CD8-positive, alpha-beta memory T cell (primary cell): ENCODE results near the gene TGFBI. TPM values are rescaled to one million over a fixed set of nuclear protein-coding genes. Genes with fewer than 3 reads are reported as not detected.

Experiments used
- CTCF ChIA-PET: fragments of 350-600 bp; sonication (Branson Sonifier 250); formaldehyde crosslinking; loops from one replicate; lab custom pipeline; 2021; ENCODE audit warnings: antibody characterized with exemption; lab: Charles Lee
- POLR2A ChIA-PET: fragments of 350-600 bp; sonication (Branson Sonifier 250); formaldehyde crosslinking; loops from one replicate; lab custom pipeline; 2021; ENCODE audit warnings: antibody characterized with exemption; lab: Charles Lee
- DNase-seq, 5 donors: peaks; one replicate each; pipeline versions ENCODE4 v3.0.0 to v3.0.0-alpha.2; 2020 to 2022; ENCODE audit warnings: mixed read lengths in 1 of 5
- H3K27ac ChIP-seq: one replicate; pipeline ENCODE4 v1.7.0; 2013; ENCODE audit warnings: low read depth, mild to moderate bottlenecking, low read length, moderate library complexity
- H3K27me3 ChIP-seq: 2 replicates; pipeline ENCODE4 v1.7.0; 2013; ENCODE audit warnings: low read length, mild to moderate bottlenecking; ENCODE audit not compliant: insufficient read depth, poor library complexity, severe bottlenecking
- H3K36me3 ChIP-seq: 2 replicates; pipeline ENCODE4 v1.7.0; 2013; ENCODE audit warnings: mild to moderate bottlenecking, low read length, moderate library complexity; ENCODE audit not compliant: insufficient read depth
- H3K4me1 ChIP-seq: 2 replicates; pipeline ENCODE4 v1.7.0; 2013; ENCODE audit warnings: mild to moderate bottlenecking, low read length, moderate library complexity; ENCODE audit not compliant: insufficient read depth
- H3K4me3 ChIP-seq: 2 replicates; pipeline ENCODE4 v1.7.0; 2013; ENCODE audit warnings: mild to moderate bottlenecking, low read length
- H3K9me3 ChIP-seq: 2 replicates; pipeline ENCODE4 v1.7.0; 2013; ENCODE audit warnings: mild to moderate bottlenecking, low read length
- H3K27ac Mint-ChIP-seq, 8 donors: one replicate each; pipeline ENCODE4 v1.8.0; 2020 to 2021; ENCODE audit warnings: mixed read lengths in 8 of 8, mild to moderate bottlenecking in 6 of 8, inconsistent platforms in 3 of 8, moderate library complexity in 3 of 8
- H3K27me3 Mint-ChIP-seq, 2 donors: one replicate each; pipeline ENCODE4 v1.8.0; 2020 to 2021; ENCODE audit warnings: mixed read lengths in 2 of 2, mild to moderate bottlenecking in 1 of 2, moderate library complexity in 1 of 2
- H3K36me3 Mint-ChIP-seq, 3 donors: one replicate each; pipeline ENCODE4 v1.8.0; 2020 to 2021; ENCODE audit warnings: mixed read lengths in 3 of 3, inconsistent platforms in 1 of 3, mild to moderate bottlenecking in 1 of 3
- H3K4me1 Mint-ChIP-seq, 3 donors: one replicate each; pipeline ENCODE4 v1.8.0; 2020 to 2021; ENCODE audit warnings: mixed read lengths in 3 of 3, inconsistent platforms in 1 of 3, mild to moderate bottlenecking in 1 of 3
- H3K4me3 Mint-ChIP-seq, 7 donors: one replicate each; pipeline ENCODE4 v1.8.0; 2020 to 2021; ENCODE audit warnings: mixed read lengths in 7 of 7, mild to moderate bottlenecking in 6 of 7, moderate library complexity in 4 of 7, inconsistent platforms in 2 of 7
- H3K9me3 Mint-ChIP-seq, 5 donors: one replicate each; pipeline ENCODE4 v1.8.0; 2020 to 2022; ENCODE audit warnings: mixed read lengths in 5 of 5, mild to moderate bottlenecking in 3 of 5, moderate library complexity in 2 of 5, inconsistent platforms in 1 of 5
- polyA plus RNA-seq: library from polyadenylated mRNA; unstranded; fragments of 300-500 nt; fragmentation: Illumina TruSeq; gene quantifications from one replicate; pipeline ENCODE4 v1.2.3, GENCODE V29; 2021
- total RNA-seq, 2 experiments: library from RNA; stranded (reverse); gene quantifications; one replicate each; pipeline ENCODE4 v1.2.3, GENCODE V29; 2021

The TGFBI gene
- total RNA-seq: 1 to 10 TPM; 8.8 to 9.2 TPM
- 4.9 TPM for polyA plus RNA-seq

DNA sequence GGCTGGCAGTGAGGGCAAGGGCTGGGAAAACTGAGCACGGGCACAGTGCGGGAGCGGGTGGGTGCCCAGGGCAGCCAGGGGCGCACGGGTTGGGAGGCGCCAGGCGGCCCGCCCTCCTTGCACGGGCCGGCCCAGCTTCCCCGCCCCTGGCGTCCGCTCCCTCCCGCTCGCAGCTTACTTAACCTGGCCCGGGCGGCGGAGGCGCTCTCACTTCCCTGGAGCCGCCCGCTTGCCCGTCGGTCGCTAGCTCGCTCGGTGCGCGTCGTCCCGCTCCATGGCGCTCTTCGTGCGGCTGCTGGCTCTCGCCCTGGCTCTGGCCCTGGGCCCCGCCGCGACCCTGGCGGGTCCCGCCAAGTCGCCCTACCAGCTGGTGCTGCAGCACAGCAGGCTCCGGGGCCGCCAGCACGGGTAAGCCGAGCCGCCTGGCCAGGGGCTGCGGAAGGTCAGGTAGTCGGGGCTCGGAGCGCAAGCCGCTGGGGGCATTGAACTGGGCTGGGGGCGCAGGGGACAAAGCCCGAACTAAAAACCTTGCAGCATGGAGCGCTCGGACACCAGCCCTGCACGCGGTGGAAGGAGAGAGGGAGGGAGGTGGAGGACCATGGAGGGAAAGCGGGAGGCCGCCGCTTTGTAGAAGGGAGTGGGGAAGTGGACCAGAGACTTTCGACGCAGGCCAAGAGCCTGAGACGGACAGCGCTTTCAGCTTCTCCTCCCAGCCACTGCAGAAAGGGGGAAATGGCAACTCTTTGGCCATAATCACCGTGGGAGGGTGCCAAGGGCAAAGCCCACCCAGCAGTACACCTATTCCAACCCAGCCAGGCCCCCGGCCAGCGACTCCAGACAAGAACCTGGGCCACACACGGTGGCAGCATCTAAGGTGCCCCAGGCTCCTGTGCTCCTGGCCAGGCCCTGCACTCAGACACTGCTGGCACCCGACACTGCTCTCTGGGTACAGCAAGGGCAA is at the start of gene TGFBI:
Gene TGFBI, plus strand, starts transcription at position 207 of the 961 bp plus-strand sequence. Its CDS starts 68 bp downstream, at position 275.
- ChIA-PET POLR2A (no interaction called here), CTCF (interaction anchor here (0.6 to 1.2 kb wide), 4 partner anchors 8 to 551 kb away, joined by 3 read pairs; no protein-coding TSS in a partner anchor)
- H3K27me3 Mint-ChIP-seq: peaks cover 6 to 11% of the 10 kb centered on the region in 2 donors
- H3K4me3 Mint-ChIP-seq: peak within 1 kb of the TSS in 5 of 7 donors; percentile 32 to 88 (median 45)
- no peaks in the 10 kb centered on the region for H3K36me3 ChIP-seq
- no peak within 1 kb of the TSS for H3K4me3 ChIP-seq
- peaks cover 8 to 36% (median 31%) of the 10 kb centered on the region in 3 donors for H3K4me1 Mint-ChIP-seq
- no peak within 1 kb of the TSS for H3K27ac ChIP-seq
- no peaks in the 10 kb centered on the region for H3K9me3 Mint-ChIP-seq
- peak within 1 kb of the TSS in 1 of 8 donors; percentile 6 for H3K27ac Mint-ChIP-seq
- H3K27me3 ChIP-seq: no peaks in the 10 kb centered on the region
- no peaks in the 10 kb centered on the region for H3K9me3 ChIP-seq
- DNase-seq: peak in 2 of 5 donors; percentile 24 to 51
- H3K4me1 ChIP-seq: no peaks in the 10 kb centered on the region
- no peaks in the 10 kb centered on the region for H3K36me3 Mint-ChIP-seq

DNA sequence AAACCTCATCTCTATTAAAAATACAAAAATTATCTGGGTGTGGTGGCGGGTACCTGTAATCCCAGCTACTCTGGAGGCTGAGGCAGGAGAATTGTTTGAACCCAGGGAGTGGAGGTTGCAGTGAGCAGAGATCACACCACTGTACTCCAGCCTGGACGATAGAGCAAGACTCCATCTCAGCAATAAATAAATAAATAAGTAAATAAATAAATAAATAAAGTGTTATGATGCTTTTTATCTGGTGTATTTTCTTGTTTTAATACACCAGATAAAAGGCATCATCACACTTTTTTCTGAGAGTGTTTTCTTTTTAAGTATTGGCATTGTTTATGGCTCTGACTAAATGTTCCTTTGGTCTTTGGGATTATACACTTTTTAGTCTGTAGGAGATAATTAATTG is 49.8 kb upstream of the TGFBI start:
- peaks cover 8% of the 10 kb centered on the region for H3K27me3 ChIP-seq
- Mint-ChIP-seq H3K36me3 (no peaks in the 10 kb centered on the region), H3K4me3 (no peak overlapping the region), H3K9me3 (no peaks in the 10 kb centered on the region), H3K4me1 (no peaks in the 10 kb centered on the region), H3K27me3 (peaks cover 12 to 40% of the 10 kb centered on the region in 2 donors), H3K27ac (no peak overlapping the region)
- no peaks in the 10 kb centered on the region for H3K36me3 ChIP-seq
- no peaks in the 10 kb centered on the region for H3K4me1 ChIP-seq
- H3K4me3 ChIP-seq: no peak overlapping the region
- POLR2A ChIA-PET: no interaction called here
- no peak for DNase-seq
- no peaks in the 10 kb centered on the region for H3K9me3 ChIP-seq
- H3K27ac ChIP-seq: no peak overlapping the region
- CTCF ChIA-PET: no interaction called here

DNA sequence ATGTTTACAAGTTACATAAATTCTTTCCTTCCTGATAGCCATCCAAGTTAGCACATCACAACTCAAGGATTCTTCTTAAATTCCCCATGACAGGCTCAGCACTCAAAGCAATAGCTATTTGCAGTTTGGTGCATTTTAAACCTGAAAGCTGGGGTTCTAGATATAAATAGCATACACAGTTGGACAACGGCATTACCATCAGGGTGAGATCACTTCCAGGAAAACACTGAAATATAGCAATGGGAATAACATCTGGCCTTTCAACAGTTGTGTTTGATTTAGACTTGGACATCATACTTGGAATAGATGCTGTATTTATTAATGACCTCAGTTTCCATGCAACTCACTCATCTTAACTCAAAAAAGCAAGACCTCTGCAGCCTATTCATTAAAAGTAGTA is 49.3 kb upstream of the TGFBI start:
- H3K4me1 Mint-ChIP-seq: no peaks in the 10 kb centered on the region
- H3K27ac Mint-ChIP-seq: no peak overlapping the region
- no peaks in the 10 kb centered on the region for H3K9me3 ChIP-seq
- ChIA-PET CTCF (no interaction called here), POLR2A (no interaction called here)
- no peak overlapping the region for H3K4me3 Mint-ChIP-seq
- H3K4me3 ChIP-seq: no peak overlapping the region
- H3K27me3 Mint-ChIP-seq: peaks cover 12 to 34% of the 10 kb centered on the region in 2 donors
- H3K27ac ChIP-seq: no peak overlapping the region
- H3K36me3 ChIP-seq: no peaks in the 10 kb centered on the region
- no peaks in the 10 kb centered on the region for H3K9me3 Mint-ChIP-seq
- no peaks in the 10 kb centered on the region for H3K36me3 Mint-ChIP-seq
- no peak for DNase-seq
- H3K4me1 ChIP-seq: no peaks in the 10 kb centered on the region
- H3K27me3 ChIP-seq: peaks cover 8% of the 10 kb centered on the region

DNA sequence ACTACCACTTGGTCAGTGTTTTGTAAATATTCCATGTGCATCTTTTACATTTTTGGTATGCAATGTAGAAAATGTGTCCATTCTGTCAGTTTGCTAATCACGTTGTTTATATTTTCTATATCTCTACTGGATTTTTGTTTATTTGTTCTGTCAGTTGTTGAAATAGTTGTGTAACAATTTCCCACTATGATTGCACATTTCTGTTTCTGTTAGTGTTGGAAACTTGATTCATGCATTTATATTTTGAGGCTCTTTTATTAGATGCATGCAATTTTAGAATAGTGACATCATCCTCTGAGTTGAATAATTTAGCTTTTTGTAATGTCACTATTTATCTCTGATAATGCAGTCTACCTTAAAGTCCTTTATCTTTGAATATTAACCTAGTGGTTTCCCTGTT is 48.2 kb upstream of the TGFBI start:
- Histone ChIP-seq H3K27ac (no peak overlapping the region), H3K4me3 (no peak overlapping the region), H3K27me3 (peaks cover 8% of the 10 kb centered on the region), H3K4me1 (no peaks in the 10 kb centered on the region), H3K36me3 (no peaks in the 10 kb centered on the region), H3K9me3 (no peaks in the 10 kb centered on the region)
- peaks cover 10 to 23% of the 10 kb centered on the region in 2 donors for H3K27me3 Mint-ChIP-seq
- no peaks in the 10 kb centered on the region for H3K4me1 Mint-ChIP-seq
- DNase-seq: no peak
- no peaks in the 10 kb centered on the region for H3K36me3 Mint-ChIP-seq
- no peaks in the 10 kb centered on the region for H3K9me3 Mint-ChIP-seq
- ChIA-PET POLR2A (no interaction called here), CTCF (no interaction called here)
- H3K27ac Mint-ChIP-seq: no peak overlapping the region
- H3K4me3 Mint-ChIP-seq: no peak overlapping the region

DNA sequence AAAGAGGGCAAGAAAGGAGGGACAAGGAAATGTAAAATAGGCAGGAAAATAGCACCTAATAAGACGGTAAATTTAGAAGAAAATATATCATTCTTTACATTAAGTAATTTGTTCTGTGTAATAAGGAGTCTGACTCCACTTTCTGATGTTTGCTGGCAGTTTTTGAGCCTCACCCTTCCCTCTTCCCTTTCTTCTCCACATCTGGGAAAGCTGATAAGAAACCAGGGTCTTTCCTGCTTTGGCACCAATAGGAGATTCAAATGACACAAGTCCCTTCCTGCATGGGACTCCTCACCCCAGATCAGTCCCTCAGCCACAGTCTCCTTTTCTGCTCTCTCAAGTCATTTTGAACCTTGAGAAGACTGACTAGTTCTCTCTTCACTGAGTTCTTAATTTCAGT is 42.8 kb upstream of the TGFBI start:
- H3K9me3 Mint-ChIP-seq: no peaks in the 10 kb centered on the region
- no peak overlapping the region for H3K4me3 Mint-ChIP-seq
- Histone ChIP-seq H3K27ac (no peak overlapping the region), H3K27me3 (no peaks in the 10 kb centered on the region), H3K9me3 (no peaks in the 10 kb centered on the region), H3K4me3 (no peak overlapping the region), H3K4me1 (no peaks in the 10 kb centered on the region), H3K36me3 (no peaks in the 10 kb centered on the region)
- DNase-seq: no peak
- ChIA-PET POLR2A (no interaction called here), CTCF (no interaction called here)
- H3K27ac Mint-ChIP-seq: peak overlapping the region in 1 of 8 donors; percentile 54
- H3K4me1 Mint-ChIP-seq: no peaks in the 10 kb centered on the region
- no peaks in the 10 kb centered on the region for H3K36me3 Mint-ChIP-seq
- H3K27me3 Mint-ChIP-seq: peaks cover 0 to 21% of the 10 kb centered on the region in 2 donors

DNA sequence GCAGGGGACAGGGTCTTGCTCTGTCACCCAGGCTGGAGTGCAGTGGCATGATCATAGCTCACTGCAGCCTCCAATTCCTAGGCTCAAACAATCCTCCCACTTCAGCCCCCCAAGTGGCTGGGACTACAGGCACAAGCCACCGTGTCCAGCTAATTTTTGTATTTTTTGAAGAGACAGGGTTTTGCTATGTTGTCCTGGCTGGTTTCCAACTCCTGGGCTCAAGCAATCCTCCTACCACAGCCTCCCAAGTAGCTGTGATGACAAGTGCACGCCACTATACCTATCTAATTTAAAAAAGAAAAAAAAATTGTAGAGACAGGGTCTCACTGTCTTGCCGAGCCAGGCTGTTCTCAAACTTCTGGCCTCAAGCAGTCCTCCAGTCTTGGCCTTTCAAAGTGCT is 42.4 kb upstream of the TGFBI start:
- H3K4me1 Mint-ChIP-seq: no peaks in the 10 kb centered on the region
- Histone ChIP-seq H3K4me1 (no peaks in the 10 kb centered on the region), H3K36me3 (no peaks in the 10 kb centered on the region), H3K27ac (no peak overlapping the region), H3K4me3 (no peak overlapping the region), H3K9me3 (no peaks in the 10 kb centered on the region), H3K27me3 (no peaks in the 10 kb centered on the region)
- peak overlapping the region in 1 of 8 donors; percentile 54 for H3K27ac Mint-ChIP-seq
- no peaks in the 10 kb centered on the region for H3K36me3 Mint-ChIP-seq
- no peak overlapping the region for H3K4me3 Mint-ChIP-seq
- DNase-seq: no peak
- CTCF ChIA-PET: no interaction called here
- POLR2A ChIA-PET: no interaction called here
- H3K9me3 Mint-ChIP-seq: no peaks in the 10 kb centered on the region
- peaks cover 0 to 21% of the 10 kb centered on the region in 2 donors for H3K27me3 Mint-ChIP-seq

DNA sequence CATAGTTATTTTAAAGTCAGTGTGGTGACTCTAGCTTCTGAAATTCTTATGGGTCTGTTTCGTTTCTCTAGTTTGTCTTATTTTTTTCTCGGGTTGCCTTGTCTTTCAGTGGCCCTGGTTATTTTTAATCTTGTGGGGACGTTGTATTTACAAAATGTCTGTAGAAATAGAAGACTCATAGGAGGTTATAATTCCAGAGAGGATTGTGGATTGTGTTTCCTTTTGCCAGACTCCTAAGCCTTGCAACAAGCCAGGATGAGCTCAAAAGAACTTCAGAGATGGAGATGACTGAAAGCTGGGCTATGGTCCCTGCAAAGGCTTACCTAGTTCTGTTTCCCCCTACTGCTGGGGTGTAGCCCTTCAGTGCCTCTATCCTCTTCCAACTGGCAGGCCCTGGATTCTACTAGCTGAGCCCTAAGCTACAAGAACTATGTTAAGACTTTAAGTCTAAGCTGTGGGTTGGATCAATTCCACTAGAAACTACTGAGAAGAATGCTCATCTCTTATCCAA is 41.8 kb upstream of the TGFBI start:
- H3K4me3 ChIP-seq: no peak overlapping the region
- H3K36me3 Mint-ChIP-seq: no peaks in the 10 kb centered on the region
- no peaks in the 10 kb centered on the region for H3K36me3 ChIP-seq
- no peak overlapping the region for H3K4me3 Mint-ChIP-seq
- DNase-seq: no peak
- H3K27me3 ChIP-seq: no peaks in the 10 kb centered on the region
- H3K27ac ChIP-seq: no peak overlapping the region
- ChIA-PET CTCF (no interaction called here), POLR2A (no interaction called here)
- no peaks in the 10 kb centered on the region for H3K9me3 Mint-ChIP-seq
- H3K4me1 ChIP-seq: no peaks in the 10 kb centered on the region
- no peak overlapping the region for H3K27ac Mint-ChIP-seq
- peaks cover 0 to 21% of the 10 kb centered on the region in 2 donors for H3K27me3 Mint-ChIP-seq
- no peaks in the 10 kb centered on the region for H3K4me1 Mint-ChIP-seq
- H3K9me3 ChIP-seq: no peaks in the 10 kb centered on the region

DNA sequence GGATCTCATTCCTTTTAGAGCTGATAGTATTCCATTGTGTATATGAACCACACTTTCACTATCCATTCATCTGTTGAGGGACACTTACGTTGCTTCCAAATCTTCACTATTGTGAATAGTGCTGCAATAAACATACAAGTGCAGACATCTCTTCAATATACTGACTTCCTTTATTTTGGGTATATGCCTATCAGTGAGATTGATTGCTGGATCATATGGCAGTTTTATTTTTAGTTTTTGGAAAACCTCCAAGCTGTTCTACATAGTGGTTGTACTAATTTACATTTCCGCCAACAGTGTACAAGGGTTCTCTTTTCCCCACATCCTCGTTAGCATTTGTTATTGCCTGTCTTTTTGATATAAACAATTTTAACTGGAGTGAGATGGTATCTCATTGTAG is 40.2 kb upstream of the TGFBI start:
- ChIA-PET POLR2A (no interaction called here), CTCF (interaction anchor here (1.6 kb wide), 1 partner anchor 16 kb away, joined by 4 read pairs; no protein-coding TSS in a partner anchor)
- H3K9me3 Mint-ChIP-seq: no peaks in the 10 kb centered on the region
- Histone ChIP-seq H3K27ac (no peak overlapping the region), H3K9me3 (no peaks in the 10 kb centered on the region), H3K4me1 (no peaks in the 10 kb centered on the region), H3K27me3 (no peaks in the 10 kb centered on the region), H3K4me3 (no peak overlapping the region), H3K36me3 (no peaks in the 10 kb centered on the region)
- H3K27ac Mint-ChIP-seq: no peak overlapping the region
- H3K4me1 Mint-ChIP-seq: no peaks in the 10 kb centered on the region
- peaks cover 0 to 21% of the 10 kb centered on the region in 2 donors for H3K27me3 Mint-ChIP-seq
- no peak for DNase-seq
- no peaks in the 10 kb centered on the region for H3K36me3 Mint-ChIP-seq
- H3K4me3 Mint-ChIP-seq: no peak overlapping the region
